Tibial nerve (tissue), 4 donors: Measurements from ENCODE around the gene LSM10.

Experiments
- EP300 ChIP-seq, 2 donors: sonication (generic); formaldehyde crosslinking; IDR thresholded peaks; one replicate each; pipeline ENCODE4 v1.6.1; 2017; ENCODE audit warnings: antibody characterized with exemption in 2 of 2, mild to moderate bottlenecking in 1 of 2
- POLR2A ChIP-seq, 2 donors: fragments of 450-650 bp; IDR thresholded peaks; one replicate each; pipeline ENCODE4 v1.6.1; 2017; ENCODE audit warnings: antibody characterized with exemption in 2 of 2, mild to moderate bottlenecking in 2 of 2, moderate library complexity in 2 of 2
- TF ChIP-seq, protein P1 (sequence below), 5 experiments: fragments of 200-600 bp in 3 of 5; fragments of 450-650 bp in 2 of 5; sonication (generic) in 3 of 5; IDR thresholded peaks; one replicate each; pipeline ENCODE4 v1.5.1; 2016 to 2019; ENCODE audit warnings: antibody characterized with exemption in 5 of 5, mild to moderate bottlenecking in 3 of 5, moderate library complexity in 2 of 5

DNA sequence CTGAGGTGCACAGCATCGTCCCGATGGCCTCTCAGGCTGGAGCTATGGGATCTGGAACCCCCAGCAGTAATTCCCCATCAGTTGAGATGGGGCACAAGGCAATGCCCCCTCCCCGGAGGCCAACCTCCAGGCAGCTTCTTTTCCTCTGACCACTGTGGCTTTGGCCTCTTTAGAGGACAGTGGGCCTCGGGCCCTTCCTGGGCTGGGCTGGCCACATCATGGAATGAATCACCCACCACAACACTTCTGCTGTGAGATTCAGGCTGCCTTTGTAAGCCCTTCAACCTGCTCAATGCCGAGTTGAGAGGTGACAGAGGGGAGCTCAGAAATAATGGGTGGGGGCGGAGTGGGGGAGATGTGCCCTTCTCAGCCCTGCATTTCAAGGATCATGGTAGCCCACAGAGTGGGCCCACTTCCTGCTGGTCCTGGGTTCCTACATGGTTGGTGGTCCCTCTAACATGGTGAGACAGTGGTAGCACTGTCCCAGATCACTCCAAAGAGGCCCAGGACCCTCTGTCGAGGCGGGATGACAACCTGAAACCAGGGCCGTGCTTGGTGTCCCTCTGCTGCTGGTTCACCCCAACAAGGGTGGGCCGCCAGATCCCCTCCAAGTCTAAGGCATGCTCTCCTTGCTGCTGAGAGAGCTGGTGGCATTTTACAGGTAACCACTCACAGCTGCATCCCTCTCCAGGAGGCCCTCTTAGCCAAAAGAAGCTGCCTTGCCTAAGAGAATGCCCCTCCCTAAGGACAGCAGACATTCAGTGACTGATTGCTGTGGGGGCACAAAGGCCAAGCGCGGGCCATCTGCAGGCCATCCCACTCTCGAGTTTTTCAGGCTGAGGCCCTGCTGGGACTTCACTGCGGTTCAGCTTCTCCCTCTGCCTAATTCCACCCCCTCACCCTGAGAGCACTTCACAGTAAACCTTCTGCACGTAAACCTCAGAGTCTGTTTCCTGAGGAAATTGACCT is 44.5 kb downstream of the LSM10 start:
- TF ChIP-seq POLR2A (IDR thresholded peaks at IDR 0.05) (no peak), EP300 (IDR thresholded peaks at IDR 0.05) (no peak)
- TF ChIP-seq, protein P1, sequence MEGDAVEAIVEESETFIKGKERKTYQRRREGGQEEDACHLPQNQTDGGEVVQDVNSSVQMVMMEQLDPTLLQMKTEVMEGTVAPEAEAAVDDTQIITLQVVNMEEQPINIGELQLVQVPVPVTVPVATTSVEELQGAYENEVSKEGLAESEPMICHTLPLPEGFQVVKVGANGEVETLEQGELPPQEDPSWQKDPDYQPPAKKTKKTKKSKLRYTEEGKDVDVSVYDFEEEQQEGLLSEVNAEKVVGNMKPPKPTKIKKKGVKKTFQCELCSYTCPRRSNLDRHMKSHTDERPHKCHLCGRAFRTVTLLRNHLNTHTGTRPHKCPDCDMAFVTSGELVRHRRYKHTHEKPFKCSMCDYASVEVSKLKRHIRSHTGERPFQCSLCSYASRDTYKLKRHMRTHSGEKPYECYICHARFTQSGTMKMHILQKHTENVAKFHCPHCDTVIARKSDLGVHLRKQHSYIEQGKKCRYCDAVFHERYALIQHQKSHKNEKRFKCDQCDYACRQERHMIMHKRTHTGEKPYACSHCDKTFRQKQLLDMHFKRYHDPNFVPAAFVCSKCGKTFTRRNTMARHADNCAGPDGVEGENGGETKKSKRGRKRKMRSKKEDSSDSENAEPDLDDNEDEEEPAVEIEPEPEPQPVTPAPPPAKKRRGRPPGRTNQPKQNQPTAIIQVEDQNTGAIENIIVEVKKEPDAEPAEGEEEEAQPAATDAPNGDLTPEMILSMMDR (IDR thresholded peaks at IDR 0.05), result no peak
